Activated naive CD8-positive, alpha-beta T cell treated with anti-CD3 and anti-CD28 coated beads, Interleukin-2, amount 10 ng/mL, durations not matched to agents 7 days and 5 days (primary cell): ENCODE measurements around the gene XAB2. TPM values are rescaled to one million over a fixed set of nuclear protein-coding genes. Genes with fewer than 3 reads are reported as not detected.

ENCODE experiments used
- ATAC-seq: fragments of 150-1000 bp; cut with Tn5 transposase; one replicate; pipeline ENCODE4 v1.10.0; 2021; ENCODE audit warnings: low read depth, moderate library complexity
- POLR2A ChIA-PET: fragments of 350-600 bp; sonication (Branson Sonifier 250); formaldehyde crosslinking; loops from one replicate; lab custom pipeline; 2021; ENCODE audit warnings: antibody characterized with exemption; lab: Charles Lee
- DNase-seq: peaks from one replicate; pipeline ENCODE4 v3.0.0; 2021
- H3K27ac Mint-ChIP-seq: one replicate; pipeline ENCODE4 v1.8.0; 2022; ENCODE audit warnings: mild to moderate bottlenecking, mixed read lengths
- H3K27me3 Mint-ChIP-seq: one replicate; pipeline ENCODE4 v1.8.0; 2022; ENCODE audit warnings: mild to moderate bottlenecking, moderate library complexity, mixed read lengths
- H3K36me3 Mint-ChIP-seq: one replicate; pipeline ENCODE4 v1.8.0; 2021; ENCODE audit warnings: mild to moderate bottlenecking, mixed read lengths
- H3K4me1 Mint-ChIP-seq: one replicate; pipeline ENCODE4 v1.8.0; 2021; ENCODE audit warnings: mixed read lengths
- H3K4me3 Mint-ChIP-seq: one replicate; pipeline ENCODE4 v1.8.0; 2022; ENCODE audit warnings: mild to moderate bottlenecking, moderate library complexity, mixed read lengths
- H3K9me3 Mint-ChIP-seq: one replicate; pipeline ENCODE4 v1.8.0; 2021; ENCODE audit warnings: mixed read lengths
- total RNA-seq, 2 experiments: library from RNA; stranded (reverse); gene quantifications; one replicate each; pipeline ENCODE4 v1.2.3, GENCODE V29; 2021

The XAB2 gene
- total RNA-seq, 2 experiments from 2014 or later: 53.5 to 58.1 TPM

GRCh38 chr19:7611541-7612279 is 17.6 kb downstream of the XAB2 start:
- no peaks in the 10 kb centered on the region for H3K9me3 Mint-ChIP-seq
- H3K27me3 Mint-ChIP-seq: no peaks in the 10 kb centered on the region
- no peak for ATAC-seq
- no peak overlapping the region for H3K4me3 Mint-ChIP-seq
- H3K4me1 Mint-ChIP-seq: no peaks in the 10 kb centered on the region
- H3K36me3 Mint-ChIP-seq: no peaks in the 10 kb centered on the region
- no peak overlapping the region for H3K27ac Mint-ChIP-seq
- POLR2A ChIA-PET: no interaction called here
- no peak for DNase-seq

- no peak overlapping the region for H3K27ac Mint-ChIP-seq
- no peaks in the 10 kb centered on the region for H3K4me1 Mint-ChIP-seq
- DNase-seq (no peak), ATAC-seq (no peak)
- H3K4me3 Mint-ChIP-seq: no peak overlapping the region
- H3K9me3 Mint-ChIP-seq: no peaks in the 10 kb centered on the region
- no peaks in the 10 kb centered on the region for H3K36me3 Mint-ChIP-seq
- H3K27me3 Mint-ChIP-seq: no peaks in the 10 kb centered on the region
- POLR2A ChIA-PET: no interaction called here
Observed at GRCh38 chr19:7610491-7611240, 18.7 kb downstream of the XAB2 start.

GRCh38 chr19:7607874-7608560 is 21.3 kb downstream of the XAB2 start:
- Mint-ChIP-seq H3K27me3 (no peaks in the 10 kb centered on the region), H3K4me3 (no peak overlapping the region), H3K36me3 (no peaks in the 10 kb centered on the region)

GRCh38 chr19:7607212-7607873 is 22.0 kb downstream of the XAB2 start:
- ATAC-seq: no peak
- H3K4me3 Mint-ChIP-seq: no peak overlapping the region
- peaks cover 2% of the 10 kb centered on the region for H3K4me1 Mint-ChIP-seq
- POLR2A ChIA-PET: no interaction called here
- H3K9me3 Mint-ChIP-seq: no peaks in the 10 kb centered on the region
- no peak for DNase-seq
- peaks cover 1% of the 10 kb centered on the region for H3K27me3 Mint-ChIP-seq
- no peaks in the 10 kb centered on the region for H3K36me3 Mint-ChIP-seq
- H3K27ac Mint-ChIP-seq: no peak overlapping the region

More at GRCh38 chr19:7607874-7608560, 21.3 kb downstream of the XAB2 start:
- DNase-seq: no peak
- ATAC-seq: no peak
- no peaks in the 10 kb centered on the region for H3K9me3 Mint-ChIP-seq
- peaks cover 2% of the 10 kb centered on the region for H3K4me1 Mint-ChIP-seq
- POLR2A ChIA-PET: no interaction called here
- H3K27ac Mint-ChIP-seq: no peak overlapping the region

GRCh38 chr19:7606289-7606688 is 23.1 kb downstream of the XAB2 start:
- peaks cover 3% of the 10 kb centered on the region for H3K27me3 Mint-ChIP-seq
- no peak for ATAC-seq

GRCh38 chr19:7605490-7606222 is 23.7 kb downstream of the XAB2 start:
- no peaks in the 10 kb centered on the region for H3K36me3 Mint-ChIP-seq
- DNase-seq (no peak), ATAC-seq (peak; percentile 58)
- H3K27me3 Mint-ChIP-seq: peaks cover 3% of the 10 kb centered on the region
- peaks cover 3% of the 10 kb centered on the region for H3K4me1 Mint-ChIP-seq
- H3K27ac Mint-ChIP-seq: no peak overlapping the region
- POLR2A ChIA-PET: no interaction called here
- no peak overlapping the region for H3K4me3 Mint-ChIP-seq
- H3K9me3 Mint-ChIP-seq: no peaks in the 10 kb centered on the region

More at GRCh38 chr19:7606289-7606688, 23.1 kb downstream of the XAB2 start:
- H3K36me3 Mint-ChIP-seq: no peaks in the 10 kb centered on the region
- POLR2A ChIA-PET: no interaction called here
- peaks cover 3% of the 10 kb centered on the region for H3K4me1 Mint-ChIP-seq
- no peak for DNase-seq
- no peaks in the 10 kb centered on the region for H3K9me3 Mint-ChIP-seq
- no peak overlapping the region for H3K27ac Mint-ChIP-seq
- H3K4me3 Mint-ChIP-seq: no peak overlapping the region

GRCh38 chr19:7603919-7604318 is 25.4 kb downstream of the XAB2 start:
- Mint-ChIP-seq H3K27me3 (peaks cover 3% of the 10 kb centered on the region), H3K4me1 (peaks cover 3% of the 10 kb centered on the region), H3K36me3 (no peaks in the 10 kb centered on the region), H3K9me3 (no peaks in the 10 kb centered on the region), H3K27ac (no peak overlapping the region), H3K4me3 (no peak overlapping the region)
- no peak for ATAC-seq
- POLR2A ChIA-PET: no interaction called here
- DNase-seq: no peak

- no peak overlapping the region for H3K27ac Mint-ChIP-seq
- H3K4me1 Mint-ChIP-seq: peaks cover 3% of the 10 kb centered on the region
- H3K9me3 Mint-ChIP-seq: no peaks in the 10 kb centered on the region
- no peak overlapping the region for H3K4me3 Mint-ChIP-seq
- ATAC-seq: no peak
- POLR2A ChIA-PET: interaction anchor here (0.6 to 0.9 kb wide), 2 partner anchors 11 to 27 kb away, joined by 3 read pairs; partner anchors contain the start of gene PET100
- no peak for DNase-seq
- H3K36me3 Mint-ChIP-seq: no peaks in the 10 kb centered on the region
- peaks cover 8% of the 10 kb centered on the region for H3K27me3 Mint-ChIP-seq
Observed at GRCh38 chr19:7602935-7603497, 26.3 kb downstream of the XAB2 start.

- H3K4me3 Mint-ChIP-seq: no peak overlapping the region
- no peak overlapping the region for H3K27ac Mint-ChIP-seq
- peaks cover 14% of the 10 kb centered on the region for H3K27me3 Mint-ChIP-seq
- H3K4me1 Mint-ChIP-seq: peaks cover 3% of the 10 kb centered on the region
- POLR2A ChIA-PET: interaction anchor here (0.6 to 0.9 kb wide), 2 partner anchors 28 to 48 kb away, joined by 3 read pairs; partner anchors contain the start of gene PET100
- DNase-seq (no peak), ATAC-seq (no peak)
- no peaks in the 10 kb centered on the region for H3K9me3 Mint-ChIP-seq
- no peaks in the 10 kb centered on the region for H3K36me3 Mint-ChIP-seq
Observed at GRCh38 chr19:7602240-7602934, 27.0 kb downstream of the XAB2 start.

GRCh38 chr19:7600721-7601120 is 28.6 kb downstream of the XAB2 start:
- no peak overlapping the region for H3K4me3 Mint-ChIP-seq
- no peaks in the 10 kb centered on the region for H3K9me3 Mint-ChIP-seq
- H3K27ac Mint-ChIP-seq: no peak overlapping the region
- peaks cover 25% of the 10 kb centered on the region for H3K27me3 Mint-ChIP-seq
- H3K4me1 Mint-ChIP-seq: peaks cover 3% of the 10 kb centered on the region
- no peak for ATAC-seq
- H3K36me3 Mint-ChIP-seq: no peaks in the 10 kb centered on the region
- POLR2A ChIA-PET: no interaction called here
- no peak for DNase-seq

- POLR2A ChIA-PET: no interaction called here
- no peaks in the 10 kb centered on the region for H3K9me3 Mint-ChIP-seq
- H3K27ac Mint-ChIP-seq: no peak overlapping the region
- no peak overlapping the region for H3K4me3 Mint-ChIP-seq
- no peak for DNase-seq
- ATAC-seq: no peak
- peaks cover 45% of the 10 kb centered on the region for H3K27me3 Mint-ChIP-seq
- H3K4me1 Mint-ChIP-seq: peaks cover 5% of the 10 kb centered on the region
- no peaks in the 10 kb centered on the region for H3K36me3 Mint-ChIP-seq
Observed at GRCh38 chr19:7598180-7598579, 31.2 kb downstream of the XAB2 start.

GRCh38 chr19:7597689-7598088 is 31.7 kb downstream of the XAB2 start:
- H3K27me3 Mint-ChIP-seq: peaks cover 46% of the 10 kb centered on the region
- DNase-seq (no peak), ATAC-seq (no peak)
- peaks cover 5% of the 10 kb centered on the region for H3K4me1 Mint-ChIP-seq
- H3K36me3 Mint-ChIP-seq: no peaks in the 10 kb centered on the region
- H3K27ac Mint-ChIP-seq: no peak overlapping the region
- H3K9me3 Mint-ChIP-seq: no peaks in the 10 kb centered on the region
- POLR2A ChIA-PET: no interaction called here
- no peak overlapping the region for H3K4me3 Mint-ChIP-seq
